Stimulated activated naive CD4-positive, alpha-beta T cell (primary cell): ENCODE measurements around the gene NXPE4.

ENCODE experiments used
- DNase-seq, 6 experiments: peaks; one replicate each; lab custom pipeline; 2025; lab: John Stamatoyannopoulos, UW

Gene NXPE4

DNA sequence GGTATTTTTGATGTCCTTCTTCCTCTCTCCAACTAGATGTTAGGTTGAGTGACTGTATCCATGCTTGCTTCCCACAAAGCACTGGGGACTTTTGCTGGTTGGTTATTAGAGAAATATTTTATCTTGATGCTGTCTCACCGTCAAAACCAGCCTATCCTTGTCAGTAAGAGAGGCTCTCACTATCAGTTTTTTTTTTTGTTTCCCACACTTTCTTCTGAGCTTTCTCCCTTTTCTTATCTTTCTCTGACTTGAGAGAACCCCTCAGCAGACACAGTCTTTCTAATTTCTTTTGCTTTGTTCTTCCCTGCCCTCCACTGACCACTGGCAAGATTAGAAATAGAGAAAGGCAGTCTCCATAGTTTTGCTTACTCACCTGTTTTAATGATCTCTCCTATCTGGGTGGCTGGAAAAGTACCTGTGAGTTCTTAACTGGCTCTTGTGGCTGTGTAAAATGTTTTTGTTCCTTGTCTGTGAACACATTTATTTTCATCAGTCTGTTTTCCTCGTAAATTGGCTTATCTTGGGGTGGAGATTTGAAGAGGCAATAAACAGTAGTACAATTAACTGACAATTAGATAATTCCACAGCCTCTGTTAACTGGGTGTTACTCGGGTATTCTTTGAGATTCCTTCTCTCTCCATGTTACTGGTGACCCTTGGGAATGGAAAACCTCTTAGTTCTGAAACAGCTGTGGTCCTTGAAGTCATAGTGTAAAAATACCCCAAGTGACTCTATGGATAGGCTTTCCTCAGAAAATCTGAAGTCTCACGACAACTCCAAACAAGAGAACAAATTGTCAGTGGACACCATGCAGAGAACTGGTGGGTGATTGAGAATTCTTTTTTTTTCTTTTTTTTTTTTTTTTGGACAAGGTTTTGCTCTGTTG lies 35.9 kb downstream of the NXPE4 start, which contains the start of gene NXPE1:
Gene NXPE1, minus strand, starts transcription at position 457 of the 886 bp plus-strand sequence. CDS start 8,680 bp downstream, outside the sequence.
- no peak for DNase-seq

DNA sequence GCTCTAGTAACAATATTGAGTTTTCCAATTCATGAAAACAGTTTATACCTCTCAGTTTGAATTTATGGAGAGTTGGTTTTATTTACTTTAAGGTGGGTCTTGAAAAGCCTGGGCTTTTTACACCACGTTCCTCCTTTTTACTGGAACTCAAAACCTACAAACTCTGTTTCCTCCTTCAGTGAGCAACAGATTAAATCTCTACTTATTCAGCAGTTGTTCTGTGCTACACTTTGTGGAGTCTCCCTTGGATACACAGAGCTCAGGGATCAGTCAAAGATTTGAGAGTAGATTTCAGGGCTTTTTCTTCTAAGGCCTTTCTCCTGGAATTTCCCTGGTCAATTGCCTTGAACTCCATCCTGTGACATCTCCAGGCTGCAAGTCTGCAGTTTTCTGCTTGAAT lies 39.5 kb downstream of the NXPE4 start:
- no peak for DNase-seq

DNA sequence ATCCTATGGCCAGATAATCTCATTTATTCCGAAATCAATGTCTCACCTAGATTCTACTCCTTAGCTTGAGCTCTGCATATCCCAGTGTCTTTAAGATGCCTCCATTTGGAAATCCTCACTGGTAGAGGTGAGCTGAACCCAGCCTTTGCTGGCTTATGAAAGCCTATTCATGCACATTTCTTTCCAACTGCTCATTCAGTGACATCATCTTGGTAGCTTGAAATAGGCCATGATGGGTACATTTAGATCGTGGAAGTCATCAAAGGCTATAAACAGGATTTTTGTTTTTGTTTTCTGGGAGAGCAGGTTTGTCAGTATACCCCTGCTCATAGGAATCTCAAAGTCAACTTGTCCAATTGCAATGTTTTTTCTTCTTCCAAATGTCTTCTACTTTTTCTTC lies 41.9 kb downstream of the NXPE4 start:
- no peak for DNase-seq

DNA sequence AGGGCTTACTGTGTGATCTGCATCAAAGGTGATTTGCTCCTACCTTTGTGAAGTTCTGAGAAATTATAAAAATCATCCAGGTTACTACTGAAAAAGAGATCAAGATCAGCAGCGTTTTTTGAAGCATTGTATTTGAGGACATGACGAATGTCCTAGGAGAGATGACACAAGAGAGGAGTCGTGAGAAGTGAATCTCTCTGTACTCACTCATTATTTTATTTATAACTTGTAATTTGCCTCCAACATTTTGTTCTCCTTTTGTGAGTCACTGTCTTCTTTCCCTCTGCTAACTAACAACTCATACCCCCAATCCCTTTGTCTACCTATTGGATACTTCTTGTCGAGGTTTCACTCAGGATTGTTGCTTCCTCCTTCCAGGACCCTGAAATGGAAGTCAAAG lies 44.5 kb downstream of the NXPE4 start:
- no peak for DNase-seq

DNA sequence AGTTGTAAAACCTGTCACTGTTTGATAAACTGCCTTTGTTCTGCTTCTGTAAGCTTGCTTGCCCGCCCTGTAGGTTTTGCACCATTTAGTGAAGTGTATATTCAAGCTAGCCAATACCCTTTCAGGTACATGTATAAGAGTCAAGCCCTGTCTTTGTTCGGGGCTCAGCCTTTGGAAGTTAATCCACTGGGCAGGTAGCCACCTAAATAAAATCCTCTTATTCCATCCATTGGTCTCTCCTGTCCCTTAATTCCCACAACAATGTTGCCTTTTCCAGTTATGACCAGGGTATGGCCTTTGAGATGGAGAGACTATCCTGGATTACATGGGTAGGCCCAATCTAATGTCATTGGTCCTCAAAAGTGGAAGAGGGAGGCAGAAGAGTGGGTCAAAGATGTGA lies 69.9 kb downstream of the NXPE4 start:
- no peak for DNase-seq

DNA sequence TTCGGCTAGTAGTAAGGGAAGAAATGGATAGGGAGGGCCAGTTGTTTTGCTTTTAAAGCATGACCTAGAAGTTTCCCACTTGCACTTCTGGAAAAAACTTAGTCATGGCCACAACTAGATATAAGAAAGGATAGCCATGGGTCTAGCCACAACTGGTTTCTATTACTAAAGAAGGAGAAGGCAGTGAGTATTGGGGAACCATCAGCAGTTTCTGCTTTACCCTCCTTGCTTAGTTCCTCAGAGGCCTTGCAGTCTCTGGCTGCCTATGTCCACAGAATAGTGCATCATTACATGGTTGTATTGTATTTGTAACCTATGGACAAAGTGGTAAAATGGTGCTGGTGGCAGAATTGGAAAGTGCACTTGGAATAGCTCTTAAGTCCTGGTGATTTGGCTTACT lies 71.5 kb downstream of the NXPE4 start:
- DNase-seq, result no peak

DNA sequence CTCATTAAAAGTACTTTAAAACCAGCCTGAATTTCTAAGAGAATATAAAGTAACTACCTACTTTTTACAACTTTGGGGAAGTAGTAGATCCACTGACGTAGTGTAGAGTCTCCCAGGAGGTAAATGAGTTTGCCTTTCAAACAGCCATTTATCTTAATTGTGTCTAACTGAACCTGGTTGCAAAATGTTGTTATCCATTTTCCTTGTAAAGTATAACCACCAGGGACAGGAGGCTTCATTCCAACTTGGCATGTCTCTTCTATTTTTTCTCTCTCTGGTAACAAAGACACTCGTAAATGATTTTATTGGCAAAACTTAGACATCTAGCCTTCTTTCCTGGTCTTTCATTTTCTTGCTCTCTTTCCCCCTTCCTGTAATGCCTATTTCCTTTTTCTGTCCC lies 72.8 kb downstream of the NXPE4 start:
- DNase-seq, result no peak
